ENCODE results near the gene CCDC88B.
"Not testable (repeated sequence)": the region's sequence is repeated elsewhere in the genome, so short reads cannot be mapped to it uniquely, and the experiment has no call there.

Gene CCDC88B

GRCh38 chr11:64306876-64307622, 33.0 kb upstream of the CCDC88B start:
- peaks cover 6 to 20% of the 10 kb centered on the region in 2 donors for H3K4me1 ChIP-seq (ENCODE audit: control insufficient read depth in 1 of 2, insufficient read depth in 2 of 2, low read length in 2 of 2)
- H3K36me3 ChIP-seq (ENCODE audit: control insufficient read depth in 1 of 2, insufficient read depth in 2 of 2, low read length in 2 of 2), result no peaks in the 10 kb centered on the region
- H3K4me3 ChIP-seq (ENCODE audit: low read depth in 1 of 2, low read length in 2 of 2), result peak overlapping the region; percentile 78
- H3K27me3 ChIP-seq (ENCODE audit: low read depth, low read length), result no peaks in the 10 kb centered on the region
- peak overlapping the region; percentile 45 for H3K27ac ChIP-seq (ENCODE audit: low read length)
- no peaks in the 10 kb centered on the region for H3K9me3 ChIP-seq (ENCODE audit: control insufficient read depth in 1 of 2, low read length in 2 of 2)

- not testable (repeated sequence) for H3K9me3 ChIP-seq (ENCODE audit: control insufficient read depth in 1 of 2, low read length in 2 of 2); H3K27me3 ChIP-seq (ENCODE audit: low read depth, low read length); H3K36me3 ChIP-seq (ENCODE audit: control insufficient read depth in 1 of 2, insufficient read depth in 2 of 2, low read length in 2 of 2); H3K27ac ChIP-seq (ENCODE audit: low read length); H3K4me3 ChIP-seq (ENCODE audit: low read depth in 1 of 2, low read length in 2 of 2)
- peaks cover 6 to 20% of the 10 kb centered on the region in 2 donors for H3K4me1 ChIP-seq (ENCODE audit: control insufficient read depth in 1 of 2, insufficient read depth in 2 of 2, low read length in 2 of 2)
These were observed 32.2 kb upstream of the CCDC88B start for GRCh38 chr11:64307795-64308194.

GRCh38 chr11:64312947-64313346, 27.1 kb upstream of the CCDC88B start:
- Histone ChIP-seq H3K9me3 (ENCODE audit: control insufficient read depth in 1 of 2, low read length in 2 of 2) (no peaks in the 10 kb centered on the region), H3K27me3 (ENCODE audit: low read depth, low read length) (no peaks in the 10 kb centered on the region), H3K4me1 (ENCODE audit: control insufficient read depth in 1 of 2, insufficient read depth in 2 of 2, low read length in 2 of 2) (peaks cover 0 to 12% of the 10 kb centered on the region in 2 donors), H3K4me3 (ENCODE audit: low read depth in 1 of 2, low read length in 2 of 2) (no peak overlapping the region), H3K27ac (ENCODE audit: low read length) (no peak overlapping the region), H3K36me3 (ENCODE audit: control insufficient read depth in 1 of 2, insufficient read depth in 2 of 2, low read length in 2 of 2) (peaks cover 8 to 27% of the 10 kb centered on the region in 2 donors)

GRCh38 chr11:64313491-64314145, 26.4 kb upstream of the CCDC88B start:
- Histone ChIP-seq H3K4me1 (ENCODE audit: control insufficient read depth in 1 of 2, insufficient read depth in 2 of 2, low read length in 2 of 2) (peaks cover 0 to 12% of the 10 kb centered on the region in 2 donors), H3K9me3 (ENCODE audit: control insufficient read depth in 1 of 2, low read length in 2 of 2) (no peaks in the 10 kb centered on the region), H3K36me3 (ENCODE audit: control insufficient read depth in 1 of 2, insufficient read depth in 2 of 2, low read length in 2 of 2) (peaks cover 8 to 27% of the 10 kb centered on the region in 2 donors), H3K27me3 (ENCODE audit: low read depth, low read length) (no peaks in the 10 kb centered on the region), H3K4me3 (ENCODE audit: low read depth in 1 of 2, low read length in 2 of 2) (peak overlapping the region in 1 of 2 donors; percentile 8), H3K27ac (ENCODE audit: low read length) (no peak overlapping the region)

- peaks cover 0 to 17% of the 10 kb centered on the region in 2 donors for H3K4me1 ChIP-seq (ENCODE audit: control insufficient read depth in 1 of 2, insufficient read depth in 2 of 2, low read length in 2 of 2)
- peak overlapping the region in 1 of 2 donors; percentile 8 for H3K4me3 ChIP-seq (ENCODE audit: low read depth in 1 of 2, low read length in 2 of 2)
- H3K27ac ChIP-seq (ENCODE audit: low read length), result no peak overlapping the region
These were observed 25.7 kb upstream of the CCDC88B start for GRCh38 chr11:64314146-64314804.

GRCh38 chr11:64314805-64315561, 25.0 kb upstream of the CCDC88B start:
- Histone ChIP-seq H3K36me3 (ENCODE audit: control insufficient read depth in 1 of 2, insufficient read depth in 2 of 2, low read length in 2 of 2) (peaks cover 8 to 27% of the 10 kb centered on the region in 2 donors), H3K4me3 (ENCODE audit: low read depth in 1 of 2, low read length in 2 of 2) (no peak overlapping the region), H3K27me3 (ENCODE audit: low read depth, low read length) (no peaks in the 10 kb centered on the region), H3K9me3 (ENCODE audit: control insufficient read depth in 1 of 2, low read length in 2 of 2) (no peaks in the 10 kb centered on the region), H3K4me1 (ENCODE audit: control insufficient read depth in 1 of 2, insufficient read depth in 2 of 2, low read length in 2 of 2) (peaks cover 0 to 21% of the 10 kb centered on the region in 2 donors), H3K27ac (ENCODE audit: low read length) (no peak overlapping the region)

More at GRCh38 chr11:64314146-64314804, 25.7 kb upstream of the CCDC88B start:
- Histone ChIP-seq H3K27me3 (ENCODE audit: low read depth, low read length) (no peaks in the 10 kb centered on the region), H3K9me3 (ENCODE audit: control insufficient read depth in 1 of 2, low read length in 2 of 2) (no peaks in the 10 kb centered on the region), H3K36me3 (ENCODE audit: control insufficient read depth in 1 of 2, insufficient read depth in 2 of 2, low read length in 2 of 2) (peaks cover 8 to 27% of the 10 kb centered on the region in 2 donors)

- Histone ChIP-seq H3K4me1 (ENCODE audit: control insufficient read depth in 1 of 2, insufficient read depth in 2 of 2, low read length in 2 of 2) (peaks cover 0 to 21% of the 10 kb centered on the region in 2 donors), H3K36me3 (ENCODE audit: control insufficient read depth in 1 of 2, insufficient read depth in 2 of 2, low read length in 2 of 2) (peaks cover 8 to 31% of the 10 kb centered on the region in 2 donors), H3K4me3 (ENCODE audit: low read depth in 1 of 2, low read length in 2 of 2) (peak overlapping the region in 1 of 2 donors; percentile 93)
- not testable (repeated sequence) for H3K27me3 ChIP-seq (ENCODE audit: low read depth, low read length); H3K27ac ChIP-seq (ENCODE audit: low read length); H3K9me3 ChIP-seq (ENCODE audit: control insufficient read depth in 1 of 2, low read length in 2 of 2)
These were observed 24.1 kb upstream of the CCDC88B start for GRCh38 chr11:64315667-64316526.

GRCh38 chr11:64316672-64317324, 23.2 kb upstream of the CCDC88B start:
- Histone ChIP-seq H3K4me3 (ENCODE audit: low read depth in 1 of 2, low read length in 2 of 2) (peak overlapping the region; percentile 84 to 93), H3K4me1 (ENCODE audit: control insufficient read depth in 1 of 2, insufficient read depth in 2 of 2, low read length in 2 of 2) (peaks cover 0 to 21% of the 10 kb centered on the region in 2 donors), H3K27me3 (ENCODE audit: low read depth, low read length) (no peaks in the 10 kb centered on the region), H3K27ac (ENCODE audit: low read length) (peak overlapping the region; percentile 98), H3K9me3 (ENCODE audit: control insufficient read depth in 1 of 2, low read length in 2 of 2) (no peaks in the 10 kb centered on the region), H3K36me3 (ENCODE audit: control insufficient read depth in 1 of 2, insufficient read depth in 2 of 2, low read length in 2 of 2) (peaks cover 8 to 37% of the 10 kb centered on the region in 2 donors)

GRCh38 chr11:64317325-64317960, 22.6 kb upstream of the CCDC88B start, which contains the start of gene TRMT112:
TSS of gene TRMT112 (minus strand) at chr11:64317559. CDS start at chr11:64317526, 33 bp downstream.
- Histone ChIP-seq H3K27me3 (ENCODE audit: low read depth, low read length) (no peaks in the 10 kb centered on the region), H3K9me3 (ENCODE audit: control insufficient read depth in 1 of 2, low read length in 2 of 2) (no peaks in the 10 kb centered on the region), H3K4me3 (ENCODE audit: low read depth in 1 of 2, low read length in 2 of 2) (peak within 1 kb of the TSS; percentile 84 to 93), H3K36me3 (ENCODE audit: control insufficient read depth in 1 of 2, insufficient read depth in 2 of 2, low read length in 2 of 2) (peaks cover 11 to 41% of the 10 kb centered on the region in 2 donors), H3K4me1 (ENCODE audit: control insufficient read depth in 1 of 2, insufficient read depth in 2 of 2, low read length in 2 of 2) (peaks cover 0 to 21% of the 10 kb centered on the region in 2 donors), H3K27ac (ENCODE audit: low read length) (peak within 1 kb of the TSS; percentile 98)
